DMS53 treated with DMSO at 0.1 percent for 48 hours (cell line): ENCODE data around the gene NRXN2.

Source experiments
- DNase-seq: peaks from one replicate; lab custom pipeline; 2025; ENCODE audit not compliant: unreplicated experiment; lab: John Stamatoyannopoulos, UW

Gene NRXN2

GRCh38 chr11:64723117-64723906 lies at the start of gene NRXN2:
TSS of gene NRXN2 (minus strand) at chr11:64723197. CDS start at chr11:64713699, 9,498 bp downstream.
- DNase-seq: peak; percentile 70

GRCh38 chr11:64772303-64773018 lies 49.5 kb upstream of the NRXN2 start:
- no peak for DNase-seq

- DNase-seq: no peak
These were observed 48.9 kb upstream of the NRXN2 start for GRCh38 chr11:64771861-64772260.

GRCh38 chr11:64770120-64770519 lies 47.1 kb upstream of the NRXN2 start:
- no peak for DNase-seq

- no peak for DNase-seq
These were observed 46.3 kb upstream of the NRXN2 start for GRCh38 chr11:64769283-64769682.

GRCh38 chr11:64768300-64768694 lies 45.3 kb upstream of the NRXN2 start:
- no peak for DNase-seq

GRCh38 chr11:64767344-64768299 lies 44.6 kb upstream of the NRXN2 start:
- DNase-seq: peak; percentile 56

- no peak for DNase-seq
These were observed 43.9 kb upstream of the NRXN2 start for GRCh38 chr11:64766881-64767280.

GRCh38 chr11:64765851-64766665 lies 43.1 kb upstream of the NRXN2 start:
- DNase-seq: no peak

- no peak for DNase-seq
These were observed 42.4 kb upstream of the NRXN2 start for GRCh38 chr11:64765291-64765850.

- DNase-seq: no peak
These were observed 41.8 kb upstream of the NRXN2 start for GRCh38 chr11:64764753-64765152.

GRCh38 chr11:64764040-64764611 lies 41.1 kb upstream of the NRXN2 start:
- no peak for DNase-seq

GRCh38 chr11:64763526-64764039 lies 40.6 kb upstream of the NRXN2 start:
- no peak for DNase-seq

GRCh38 chr11:64762674-64763525 lies 39.9 kb upstream of the NRXN2 start:
- no peak for DNase-seq

- DNase-seq: no peak
These were observed 39.3 kb upstream of the NRXN2 start for GRCh38 chr11:64762277-64762673.

GRCh38 chr11:64760759-64761420 lies 37.9 kb upstream of the NRXN2 start:
- no peak for DNase-seq

- DNase-seq: no peak
These were observed 37.0 kb upstream of the NRXN2 start, which contains the start of gene PYGM for GRCh38 chr11:64759722-64760719. TSS of gene PYGM (minus strand) at chr11:64759974. CDS start at chr11:64759898, 76 bp downstream.
